Activated naive CD4-positive, alpha-beta T cell treated with anti-CD3 and anti-CD28 coated beads, Interleukin-2, amount 50 U/mL, for 24 hours (primary cell): ENCODE measurements around the gene SSU72.
A peak's percentile ranks its signal among the peaks of the same experiment; 100 is the strongest.
"Not testable (repeated sequence)": the region's sequence is repeated elsewhere in the genome, so short reads cannot be mapped to it uniquely, and the experiment has no call there.

Experiments
- H3K27ac Mint-ChIP-seq: one replicate; pipeline ENCODE4 v1.8.0; 2021; ENCODE audit warnings: mild to moderate bottlenecking, mixed read lengths
- H3K27me3 Mint-ChIP-seq: one replicate; pipeline ENCODE4 v1.8.0; 2021; ENCODE audit warnings: mixed read lengths
- H3K36me3 Mint-ChIP-seq: one replicate; pipeline ENCODE4 v1.8.0; 2021; ENCODE audit warnings: mixed read lengths
- H3K4me1 Mint-ChIP-seq: one replicate; pipeline ENCODE4 v1.8.0; 2021; ENCODE audit warnings: mixed read lengths
- H3K4me3 Mint-ChIP-seq: one replicate; pipeline ENCODE4 v1.8.0; 2021; ENCODE audit warnings: mild to moderate bottlenecking, mixed read lengths
- H3K9me3 Mint-ChIP-seq: one replicate; pipeline ENCODE4 v1.8.0; 2021; ENCODE audit warnings: mixed read lengths

SSU72 gene

GRCh38 chr1:1523226-1523625 is 51.4 kb downstream of the SSU72 start:
- not testable (repeated sequence) for H3K9me3 Mint-ChIP-seq, H3K36me3 Mint-ChIP-seq, H3K27ac Mint-ChIP-seq, H3K4me3 Mint-ChIP-seq, H3K4me1 Mint-ChIP-seq, H3K27me3 Mint-ChIP-seq

- H3K9me3 Mint-ChIP-seq = not testable (repeated sequence)
Measured at GRCh38 chr1:1522536-1522935, 52.1 kb downstream of the SSU72 start.

GRCh38 chr1:1521331-1521730 is 53.3 kb downstream of the SSU72 start:
- no peak overlapping the region for H3K27ac Mint-ChIP-seq
- no peaks in the 10 kb centered on the region for H3K27me3 Mint-ChIP-seq
- no peaks in the 10 kb centered on the region for H3K36me3 Mint-ChIP-seq
- H3K4me1 Mint-ChIP-seq = no peaks in the 10 kb centered on the region
- no peak overlapping the region for H3K4me3 Mint-ChIP-seq
- no peaks in the 10 kb centered on the region for H3K9me3 Mint-ChIP-seq

More at GRCh38 chr1:1522536-1522935, 52.1 kb downstream of the SSU72 start:
- not testable (repeated sequence) for H3K4me1 Mint-ChIP-seq, H3K36me3 Mint-ChIP-seq, H3K27me3 Mint-ChIP-seq, H3K4me3 Mint-ChIP-seq, H3K27ac Mint-ChIP-seq

GRCh38 chr1:1519805-1520505 is 54.7 kb downstream of the SSU72 start:
- not testable (repeated sequence) for H3K27me3 Mint-ChIP-seq, H3K9me3 Mint-ChIP-seq, H3K27ac Mint-ChIP-seq, H3K4me3 Mint-ChIP-seq, H3K4me1 Mint-ChIP-seq, H3K36me3 Mint-ChIP-seq

- H3K36me3 Mint-ChIP-seq, H3K27me3 Mint-ChIP-seq, H3K4me1 Mint-ChIP-seq, H3K27ac Mint-ChIP-seq, H3K4me3 Mint-ChIP-seq, H3K9me3 Mint-ChIP-seq: not testable (repeated sequence)
Measured at GRCh38 chr1:1518621-1519007, 56.0 kb downstream of the SSU72 start.

- no peaks in the 10 kb centered on the region for H3K27me3 Mint-ChIP-seq
- peaks cover 7% of the 10 kb centered on the region for H3K4me1 Mint-ChIP-seq
- no peak overlapping the region for H3K27ac Mint-ChIP-seq
- H3K36me3 Mint-ChIP-seq = no peaks in the 10 kb centered on the region
- no peak overlapping the region for H3K4me3 Mint-ChIP-seq
- H3K9me3 Mint-ChIP-seq = no peaks in the 10 kb centered on the region
Measured at GRCh38 chr1:1517973-1518620, 56.6 kb downstream of the SSU72 start.

- H3K27ac Mint-ChIP-seq, H3K27me3 Mint-ChIP-seq, H3K9me3 Mint-ChIP-seq, H3K4me3 Mint-ChIP-seq, H3K36me3 Mint-ChIP-seq, H3K4me1 Mint-ChIP-seq: not testable (repeated sequence)
Measured at GRCh38 chr1:1516923-1517322, 57.7 kb downstream of the SSU72 start.

GRCh38 chr1:1514376-1514775 is 60.3 kb downstream of the SSU72 start:
- not testable (repeated sequence) for H3K9me3 Mint-ChIP-seq, H3K36me3 Mint-ChIP-seq, H3K4me3 Mint-ChIP-seq, H3K27ac Mint-ChIP-seq, H3K27me3 Mint-ChIP-seq
- H3K4me1 Mint-ChIP-seq = peaks cover 12% of the 10 kb centered on the region

GRCh38 chr1:1513675-1514074 is 61.0 kb downstream of the SSU72 start:
- peaks cover 12% of the 10 kb centered on the region for H3K4me1 Mint-ChIP-seq
- not testable (repeated sequence) for H3K9me3 Mint-ChIP-seq, H3K27me3 Mint-ChIP-seq, H3K36me3 Mint-ChIP-seq
- H3K4me3 Mint-ChIP-seq = peak overlapping the region; percentile 77
- H3K27ac Mint-ChIP-seq = peak overlapping the region; percentile 70

- H3K4me3 Mint-ChIP-seq = peak overlapping the region; percentile 81
- not testable (repeated sequence) for H3K27ac Mint-ChIP-seq, H3K36me3 Mint-ChIP-seq, H3K27me3 Mint-ChIP-seq, H3K9me3 Mint-ChIP-seq
- H3K4me1 Mint-ChIP-seq = peaks cover 12% of the 10 kb centered on the region
Measured at GRCh38 chr1:1512425-1512824, 62.2 kb downstream of the SSU72 start.

GRCh38 chr1:1511533-1512285 is 63.0 kb downstream of the SSU72 start, which contains the start of gene ATAD3A:
Gene ATAD3A (plus strand): TSS chr1:1512162. CDS start chr1:1512269, 107 bp downstream.
- Mint-ChIP-seq H3K4me3 (peak within 1 kb of the TSS; percentile 94), H3K36me3 (no peaks in the 10 kb centered on the region), H3K4me1 (peaks cover 12% of the 10 kb centered on the region), H3K9me3 (no peaks in the 10 kb centered on the region), H3K27ac (peak within 1 kb of the TSS; percentile 96), H3K27me3 (no peaks in the 10 kb centered on the region)

GRCh38 chr1:1510912-1511532 is 63.6 kb downstream of the SSU72 start:
- H3K27ac Mint-ChIP-seq = peak overlapping the region; percentile 96

GRCh38 chr1:1509465-1509850 is 65.2 kb downstream of the SSU72 start:
- not testable (repeated sequence) for H3K36me3 Mint-ChIP-seq, H3K27ac Mint-ChIP-seq, H3K27me3 Mint-ChIP-seq, H3K9me3 Mint-ChIP-seq, H3K4me3 Mint-ChIP-seq
- H3K4me1 Mint-ChIP-seq = peaks cover 18% of the 10 kb centered on the region

More at GRCh38 chr1:1510912-1511532, 63.6 kb downstream of the SSU72 start:
- H3K4me3 Mint-ChIP-seq = peak overlapping the region; percentile 94
- peaks cover 12% of the 10 kb centered on the region for H3K4me1 Mint-ChIP-seq
- H3K9me3 Mint-ChIP-seq = no peaks in the 10 kb centered on the region
- no peaks in the 10 kb centered on the region for H3K36me3 Mint-ChIP-seq
- H3K27me3 Mint-ChIP-seq = no peaks in the 10 kb centered on the region

GRCh38 chr1:1508775-1509464 is 65.7 kb downstream of the SSU72 start:
- H3K36me3 Mint-ChIP-seq, H3K9me3 Mint-ChIP-seq, H3K27me3 Mint-ChIP-seq, H3K27ac Mint-ChIP-seq, H3K4me3 Mint-ChIP-seq: not testable (repeated sequence)
- peaks cover 18% of the 10 kb centered on the region for H3K4me1 Mint-ChIP-seq

GRCh38 chr1:1507305-1507704 is 67.4 kb downstream of the SSU72 start:
- Mint-ChIP-seq H3K36me3 (no peaks in the 10 kb centered on the region), H3K4me1 (peaks cover 18% of the 10 kb centered on the region), H3K4me3 (no peak overlapping the region), H3K9me3 (no peaks in the 10 kb centered on the region), H3K27me3 (no peaks in the 10 kb centered on the region), H3K27ac (no peak overlapping the region)
